Stimulated activated naive CD4-positive, alpha-beta T cell (primary cell): Measurements from ENCODE around the gene SMAD6.

ENCODE experiments used
- DNase-seq, 6 experiments: peaks; one replicate each; lab custom pipeline; 2025; lab: John Stamatoyannopoulos, UW

SMAD6 gene

GRCh38 chr15:66775127-66776105, 73.4 kb downstream of the SMAD6 start:
- DNase-seq: no peak

GRCh38 chr15:66777054-66777453, 75.0 kb downstream of the SMAD6 start:
- DNase-seq: no peak

GRCh38 chr15:66777596-66778313, 75.7 kb downstream of the SMAD6 start:
- no peak for DNase-seq

- DNase-seq: no peak
Observed at GRCh38 chr15:66778314-66778665, 76.3 kb downstream of the SMAD6 start.

GRCh38 chr15:66778716-66779115, 76.7 kb downstream of the SMAD6 start:
- DNase-seq: no peak

GRCh38 chr15:66779331-66780009, 77.4 kb downstream of the SMAD6 start:
- no peak for DNase-seq

GRCh38 chr15:66780172-66780972, 78.3 kb downstream of the SMAD6 start:
- no peak for DNase-seq

GRCh38 chr15:66780973-66781718, 79.1 kb downstream of the SMAD6 start:
- DNase-seq: no peak

GRCh38 chr15:66782785-66783184, 80.7 kb downstream of the SMAD6 start:
- no peak for DNase-seq

- DNase-seq: no peak
Observed at GRCh38 chr15:66783314-66783713, 81.3 kb downstream of the SMAD6 start.

- no peak for DNase-seq
Observed at GRCh38 chr15:66783725-66784124, 81.7 kb downstream of the SMAD6 start.

GRCh38 chr15:66784174-66784573, 82.1 kb downstream of the SMAD6 start:
- DNase-seq: no peak

- DNase-seq: no peak
Observed at GRCh38 chr15:66785637-66786036, 83.6 kb downstream of the SMAD6 start.

- DNase-seq: no peak
Observed at GRCh38 chr15:66786222-66786621, 84.2 kb downstream of the SMAD6 start.

- no peak for DNase-seq
Observed at GRCh38 chr15:66786708-66787488, 84.9 kb downstream of the SMAD6 start.

- no peak for DNase-seq
Observed at GRCh38 chr15:66787489-66787871, 85.4 kb downstream of the SMAD6 start.

GRCh38 chr15:66788024-66788423, 86.0 kb downstream of the SMAD6 start:
- DNase-seq: no peak

GRCh38 chr15:66789029-66790025, 87.3 kb downstream of the SMAD6 start:
- DNase-seq: no peak

- DNase-seq: no peak
Observed at GRCh38 chr15:66795851-66796250, 93.8 kb downstream of the SMAD6 start.
